ENCODE measurements around the gene VPS52.
A peak's percentile ranks its signal among the peaks of the same experiment; 100 is the strongest.

The VPS52 gene

GRCh38 chr6:33297956-33298772, 26.5 kb upstream of the VPS52 start:
- Histone ChIP-seq H3K27me3 (ENCODE audit: control insufficient read depth, insufficient read depth, low read length) (no peaks in the 10 kb centered on the region), H2AFZ (peak overlapping the region; percentile 89), H3K9ac (peak overlapping the region; percentile 72), H3K9me3 (ENCODE audit: control insufficient read depth, low read length) (no peaks in the 10 kb centered on the region), H3K79me2 (peaks cover 9% of the 10 kb centered on the region), H3K36me3 (ENCODE audit: control insufficient read depth, insufficient read depth, low read length) (no peaks in the 10 kb centered on the region), H3K4me2 (ENCODE audit: low read length) (peak overlapping the region; percentile 99), H3K4me3 (ENCODE audit: low read depth, low read length) (peak overlapping the region; percentile 92), H3K4me1 (peaks cover 2% of the 10 kb centered on the region), H3K27ac (peak overlapping the region; percentile 96)
- TF ChIP-seq CTCF (IDR thresholded peaks at IDR 0.05), result no peak

- H3K36me3 ChIP-seq (ENCODE audit: control insufficient read depth, insufficient read depth, low read length), result no peaks in the 10 kb centered on the region
- peaks cover 2% of the 10 kb centered on the region for H3K4me1 ChIP-seq
- peak overlapping the region; percentile 77 for H3K4me3 ChIP-seq (ENCODE audit: low read depth, low read length)
- peak overlapping the region; percentile 99 for H3K4me2 ChIP-seq (ENCODE audit: low read length)
- H3K79me2 ChIP-seq, result peaks cover 9% of the 10 kb centered on the region
- no peak overlapping the region for H3K9ac ChIP-seq
- peak overlapping the region; percentile 96 for H3K27ac ChIP-seq
- H2AFZ ChIP-seq, result peak overlapping the region; percentile 64
- no peaks in the 10 kb centered on the region for H3K9me3 ChIP-seq (ENCODE audit: control insufficient read depth, low read length)
- H3K27me3 ChIP-seq (ENCODE audit: control insufficient read depth, insufficient read depth, low read length), result no peaks in the 10 kb centered on the region
- no peak for TF ChIP-seq CTCF (IDR thresholded peaks at IDR 0.05)
Observed at GRCh38 chr6:33297406-33297955, 25.8 kb upstream of the VPS52 start.

- no peaks in the 10 kb centered on the region for H3K36me3 ChIP-seq (ENCODE audit: control insufficient read depth, insufficient read depth, low read length)
- H3K4me1 ChIP-seq, result peaks cover 2% of the 10 kb centered on the region
- H3K27me3 ChIP-seq (ENCODE audit: control insufficient read depth, insufficient read depth, low read length), result no peaks in the 10 kb centered on the region
- no peak overlapping the region for H2AFZ ChIP-seq
- H3K9ac ChIP-seq, result no peak overlapping the region
- no peaks in the 10 kb centered on the region for H3K9me3 ChIP-seq (ENCODE audit: control insufficient read depth, low read length)
- H3K27ac ChIP-seq, result peak overlapping the region; percentile 96
- peak overlapping the region; percentile 77 for H3K4me3 ChIP-seq (ENCODE audit: low read depth, low read length)
- H3K4me2 ChIP-seq (ENCODE audit: low read length), result peak overlapping the region; percentile 99
- peaks cover 9% of the 10 kb centered on the region for H3K79me2 ChIP-seq
- no peak for TF ChIP-seq CTCF (IDR thresholded peaks at IDR 0.05)
Observed at GRCh38 chr6:33296797-33297405, 25.2 kb upstream of the VPS52 start.

GRCh38 chr6:33295621-33296369, 24.1 kb upstream of the VPS52 start:
- peaks cover 5% of the 10 kb centered on the region for H3K79me2 ChIP-seq
- H2AFZ ChIP-seq, result no peak overlapping the region
- H3K4me2 ChIP-seq (ENCODE audit: low read length), result no peak overlapping the region
- H3K27me3 ChIP-seq (ENCODE audit: control insufficient read depth, insufficient read depth, low read length), result no peaks in the 10 kb centered on the region
- H3K4me1 ChIP-seq, result peaks cover 2% of the 10 kb centered on the region
- no peak overlapping the region for H3K27ac ChIP-seq
- H3K4me3 ChIP-seq (ENCODE audit: low read depth, low read length), result no peak overlapping the region
- no peaks in the 10 kb centered on the region for H3K36me3 ChIP-seq (ENCODE audit: control insufficient read depth, insufficient read depth, low read length)
- TF ChIP-seq CTCF (IDR thresholded peaks at IDR 0.05), result no peak
- H3K9ac ChIP-seq, result no peak overlapping the region
- H3K9me3 ChIP-seq (ENCODE audit: control insufficient read depth, low read length), result no peaks in the 10 kb centered on the region

Data from parathyroid adenoma (tissue), 2 donors.